ENCODE data around the gene SMIM11. TPM values are rescaled to one million over a fixed set of nuclear protein-coding genes. Genes with fewer than 3 reads are reported as not detected.
"Not testable (repeated sequence)": the region's sequence is repeated elsewhere in the genome, so short reads cannot be mapped to it uniquely, and the experiment has no call there.

The SMIM11 gene
- total and polyA plus RNA-seq, 2 of the 4 experiments (the other 2 are of a cell fraction): 3.6 to 8.8 TPM

DNA sequence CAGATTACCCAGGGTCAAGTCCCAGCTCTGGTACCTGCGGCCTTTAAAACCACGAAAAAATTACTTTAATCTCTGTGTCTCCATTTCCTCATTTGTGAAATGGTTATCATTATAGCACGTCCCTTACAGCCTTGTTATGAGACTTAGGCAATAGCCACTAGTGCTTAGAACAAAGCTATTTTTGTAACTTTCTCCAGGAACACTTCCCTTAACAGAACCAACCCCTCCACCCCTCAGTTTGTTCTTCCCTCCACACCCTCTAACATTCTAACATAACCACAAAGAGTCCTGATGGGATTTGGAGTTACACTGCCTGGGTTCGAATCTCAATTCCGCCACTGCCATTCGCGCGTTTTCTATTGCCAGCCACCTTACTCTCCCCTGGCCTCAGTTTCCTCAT lies 845 bp upstream of the SMIM11 start:
- H4K8ac ChIP-seq (ENCODE audit: low read depth in 2 of 2, low read length in 2 of 2); H2BK20ac ChIP-seq (ENCODE audit: low read depth, low read length); H4K5ac ChIP-seq (ENCODE audit: low read depth, low read length); H3K4me1 ChIP-seq (ENCODE audit: control insufficient read depth, insufficient read depth, low read length); in situ Hi-C loops (cut with MboI; ENCODE audit: low sequenced_read_pairs); POLR2A ChIA-PET (ENCODE audit: unreplicated experiment); H4K20me1 ChIP-seq (ENCODE audit: insufficient read depth, low read length); DNase-seq; H2AFZ ChIP-seq (replicated peaks; ENCODE audit: low read length, poor library complexity); H3K23ac ChIP-seq (ENCODE audit: low read depth, low read length); H3K9me3 ChIP-seq (ENCODE audit: control insufficient read depth, insufficient read depth, low read length); intact Hi-C loops (cut with micrococcal nuclease); H3K36me3 ChIP-seq (ENCODE audit: control insufficient read depth, insufficient read depth, low read length); H3K27ac ChIP-seq (ENCODE audit: insufficient read depth, low read length); H3K4me3 ChIP-seq (ENCODE audit: insufficient read depth, low read depth, low read length); H3K4ac ChIP-seq (ENCODE audit: low read depth, low read length); CTCF ChIA-PET; BruUV-seq (replicated peaks); H2BK15ac ChIP-seq (ENCODE audit: low read depth, low read length); H2BK120ac ChIP-seq (ENCODE audit: low read depth, low read length); dilution Hi-C loops (cut with HindIII; ENCODE audit: low sequenced_read_pairs, unreplicated experiment); H2AK5ac ChIP-seq (ENCODE audit: low read depth, low read length); ATAC-seq (ENCODE audit: low read depth); H3K4me2 ChIP-seq (ENCODE audit: low read depth, low read length); H4K91ac ChIP-seq (ENCODE audit: insufficient read depth, low read depth, low read length); H3K56ac ChIP-seq (ENCODE audit: extremely low read depth, insufficient read depth, low read length); H3K9me1 ChIP-seq (ENCODE audit: insufficient read depth, low read length); H2AK9ac ChIP-seq (replicated peaks; ENCODE audit: low read depth, low read length, poor library complexity); H3K79me1 ChIP-seq (ENCODE audit: low read depth in 1 of 2, low read length in 2 of 2); H3K18ac ChIP-seq (ENCODE audit: low read depth, low read length); H2BK5ac ChIP-seq (ENCODE audit: low read depth, low read length, poor library complexity, severe bottlenecking); H3K14ac ChIP-seq (replicated peaks; ENCODE audit: low read depth, low read length); H3K9ac ChIP-seq (ENCODE audit: low read depth, low read length): not testable (repeated sequence)
- WGBS, 2 experiments (ENCODE audit: extremely low coverage in 2 of 2, insufficient read length in 1 of 2): no CpG with 5 or more reads among the region's 8 CpGs
- H3K27me3 ChIP-seq (ENCODE audit: control insufficient read depth, insufficient read depth, low read length): peaks cover 10% of the 10 kb centered on the region

- H2AK9ac ChIP-seq (replicated peaks; ENCODE audit: low read depth, low read length, poor library complexity); DNase-seq; H3K9ac ChIP-seq (ENCODE audit: low read depth, low read length); H2AK5ac ChIP-seq (ENCODE audit: low read depth, low read length); H3K14ac ChIP-seq (replicated peaks; ENCODE audit: low read depth, low read length); POLR2A ChIA-PET (ENCODE audit: unreplicated experiment); H3K18ac ChIP-seq (ENCODE audit: low read depth, low read length); H2BK20ac ChIP-seq (ENCODE audit: low read depth, low read length); H4K91ac ChIP-seq (ENCODE audit: insufficient read depth, low read depth, low read length); H3K4me1 ChIP-seq (ENCODE audit: control insufficient read depth, insufficient read depth, low read length); in situ Hi-C loops (cut with MboI; ENCODE audit: low sequenced_read_pairs); H2AFZ ChIP-seq (replicated peaks; ENCODE audit: low read length, poor library complexity); H3K27ac ChIP-seq (ENCODE audit: insufficient read depth, low read length); H4K8ac ChIP-seq (ENCODE audit: low read depth in 2 of 2, low read length in 2 of 2); dilution Hi-C loops (cut with HindIII; ENCODE audit: low sequenced_read_pairs, unreplicated experiment); H3K23ac ChIP-seq (ENCODE audit: low read depth, low read length); CTCF ChIA-PET; H3K36me3 ChIP-seq (ENCODE audit: control insufficient read depth, insufficient read depth, low read length); H3K27me3 ChIP-seq (ENCODE audit: control insufficient read depth, insufficient read depth, low read length); H3K9me1 ChIP-seq (ENCODE audit: insufficient read depth, low read length); H3K4ac ChIP-seq (ENCODE audit: low read depth, low read length); H2BK120ac ChIP-seq (ENCODE audit: low read depth, low read length); intact Hi-C loops (cut with micrococcal nuclease); H3K4me2 ChIP-seq (ENCODE audit: low read depth, low read length); H2BK5ac ChIP-seq (ENCODE audit: low read depth, low read length, poor library complexity, severe bottlenecking); H4K20me1 ChIP-seq (ENCODE audit: insufficient read depth, low read length); H4K5ac ChIP-seq (ENCODE audit: low read depth, low read length); H3K56ac ChIP-seq (ENCODE audit: extremely low read depth, insufficient read depth, low read length); H2BK15ac ChIP-seq (ENCODE audit: low read depth, low read length); H3K9me3 ChIP-seq (ENCODE audit: control insufficient read depth, insufficient read depth, low read length); BruUV-seq (replicated peaks); H3K4me3 ChIP-seq (ENCODE audit: insufficient read depth, low read depth, low read length); H3K79me1 ChIP-seq (ENCODE audit: low read depth in 1 of 2, low read length in 2 of 2): not testable (repeated sequence)
- WGBS, 2 experiments (ENCODE audit: extremely low coverage in 2 of 2, insufficient read length in 1 of 2): no CpG with 5 or more reads among the region's 33 CpGs
- ATAC-seq (ENCODE audit: low read depth): peak; percentile 73
These were observed 289 bp downstream of the SMIM11 start for GRCh38 chr21:34375619-34375972.

Data from IMR-90 (cell line).